Measurements from ENCODE around the gene GTF2F2.

Gene GTF2F2

DNA sequence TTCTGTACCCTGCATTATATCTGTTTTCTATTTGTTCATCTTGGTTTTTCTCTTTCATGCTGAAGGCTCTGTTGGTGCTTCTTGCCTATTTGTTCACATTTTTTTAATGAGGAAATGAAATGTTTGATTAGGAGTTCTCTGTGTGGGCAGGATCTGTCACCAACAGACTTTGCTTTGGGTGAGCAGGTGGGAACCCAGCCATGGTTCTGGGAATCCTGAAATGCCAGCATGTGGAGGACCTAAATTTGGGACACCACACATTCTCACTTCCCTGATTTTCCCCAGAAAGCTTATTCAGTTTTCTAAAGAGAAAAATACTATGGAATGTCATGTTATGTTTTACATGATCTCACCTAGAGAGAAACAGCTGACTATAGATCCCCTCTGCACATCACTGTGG, 186.7 kb downstream of the GTF2F2 start:
- no peak for DNase-seq

DNA sequence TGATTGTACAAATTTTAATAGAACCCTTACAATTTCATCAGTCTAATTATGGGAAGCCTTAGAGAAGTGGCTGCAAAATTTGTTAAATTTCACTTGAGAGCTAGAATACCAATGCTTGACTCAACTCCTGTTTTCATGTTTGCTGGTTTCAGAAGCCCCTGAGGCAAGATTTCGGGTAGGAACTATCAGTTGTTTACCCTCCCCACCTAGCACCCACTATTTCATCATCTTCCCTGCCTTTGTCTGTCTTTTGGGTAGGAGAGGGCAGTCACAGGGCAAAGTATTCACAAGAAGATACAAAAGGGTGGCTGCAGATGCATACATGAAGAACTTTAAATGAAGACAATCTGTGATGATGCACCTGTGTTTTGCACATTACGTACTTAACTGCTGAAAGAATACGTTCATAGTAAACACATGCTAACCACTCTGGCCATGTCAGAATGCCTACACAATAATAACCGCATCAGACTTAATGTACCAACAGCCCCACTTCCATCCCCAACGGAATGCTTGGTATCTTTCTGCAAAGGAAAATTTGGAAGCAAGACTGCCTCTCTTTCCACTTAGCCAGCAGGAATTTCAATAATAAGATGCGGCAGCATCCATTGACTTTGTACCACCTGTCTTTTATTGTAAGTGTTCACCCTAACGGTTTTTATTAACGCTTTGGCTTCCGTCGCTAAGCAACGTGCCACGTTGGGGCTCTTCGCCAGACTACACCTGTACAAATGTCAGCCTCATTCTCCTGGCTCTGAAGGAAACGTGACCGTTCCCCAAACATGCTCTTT, 190.2 kb downstream of the GTF2F2 start:
- DNase-seq: no peak

DNA sequence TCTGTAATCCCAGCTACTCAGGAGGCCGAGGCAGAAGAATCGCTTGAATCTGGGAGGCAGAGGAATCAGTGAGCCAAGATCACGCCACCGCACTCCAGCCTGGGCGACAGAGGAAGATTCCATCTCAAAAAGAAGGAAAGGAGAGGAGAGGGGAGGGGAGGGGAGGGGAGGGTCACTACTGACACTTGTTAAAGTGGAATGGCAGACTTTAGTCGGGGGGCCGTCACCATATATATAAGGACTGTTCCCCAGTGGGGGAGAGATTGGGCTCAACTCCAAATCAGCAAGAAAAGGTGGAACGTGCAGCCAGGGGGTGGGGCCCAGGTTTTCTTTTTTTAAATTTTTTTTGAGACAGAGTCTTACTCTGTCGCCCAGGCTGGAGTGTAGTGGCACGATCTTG, 194.5 kb downstream of the GTF2F2 start:
- no peak for DNase-seq

DNA sequence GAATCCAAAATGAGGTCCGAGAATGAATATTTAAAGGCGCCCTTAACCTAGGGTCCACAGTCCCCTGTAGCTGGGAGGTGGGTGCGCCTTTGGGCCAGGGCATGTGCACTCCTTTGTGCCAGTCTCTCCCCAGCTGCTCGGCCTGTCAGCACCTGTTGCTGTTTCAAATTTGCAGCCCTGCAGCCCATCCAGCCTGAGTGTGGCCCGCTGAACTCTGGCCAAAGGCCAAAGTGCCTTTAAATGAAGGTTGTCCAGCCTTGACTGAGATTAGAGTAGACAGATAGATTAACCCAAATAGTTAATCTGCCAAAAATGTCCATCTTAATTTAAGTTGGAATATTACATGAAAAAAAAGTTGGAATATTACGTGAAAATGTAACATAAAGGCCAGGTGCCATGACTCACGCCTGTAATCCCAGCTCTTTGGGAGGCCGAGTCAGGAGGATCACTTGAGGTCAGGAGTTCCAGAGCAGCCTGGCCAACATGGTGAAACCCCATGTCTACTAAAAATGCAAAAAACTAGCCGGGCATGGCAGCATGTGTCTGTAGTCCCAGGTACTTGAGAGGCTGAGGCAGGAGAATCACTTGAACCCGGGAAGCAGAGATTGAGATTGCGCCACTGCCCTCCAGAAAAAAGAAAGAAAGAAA, 195.3 kb downstream of the GTF2F2 start:
- no peak for DNase-seq

DNA sequence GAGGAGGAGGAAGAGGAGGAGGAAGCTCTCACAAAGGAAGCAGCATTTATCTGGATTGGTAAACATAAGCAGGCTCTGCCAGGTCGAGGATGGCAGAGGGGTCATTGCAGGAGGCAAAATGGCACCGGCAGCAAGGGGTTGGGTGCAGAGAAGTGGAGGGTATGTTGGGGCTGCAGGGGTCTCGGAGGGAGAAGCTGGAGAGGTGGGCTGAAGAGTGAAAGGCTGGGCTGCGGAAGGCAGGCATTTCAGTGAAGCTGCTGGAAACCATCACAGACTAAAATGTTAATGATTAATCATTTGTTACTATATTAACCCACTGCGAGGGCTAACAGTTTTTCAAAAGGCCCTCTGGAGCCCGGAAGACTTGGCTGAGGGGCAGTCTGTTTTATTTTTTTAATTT, 196.0 kb downstream of the GTF2F2 start:
- no peak for DNase-seq

DNA sequence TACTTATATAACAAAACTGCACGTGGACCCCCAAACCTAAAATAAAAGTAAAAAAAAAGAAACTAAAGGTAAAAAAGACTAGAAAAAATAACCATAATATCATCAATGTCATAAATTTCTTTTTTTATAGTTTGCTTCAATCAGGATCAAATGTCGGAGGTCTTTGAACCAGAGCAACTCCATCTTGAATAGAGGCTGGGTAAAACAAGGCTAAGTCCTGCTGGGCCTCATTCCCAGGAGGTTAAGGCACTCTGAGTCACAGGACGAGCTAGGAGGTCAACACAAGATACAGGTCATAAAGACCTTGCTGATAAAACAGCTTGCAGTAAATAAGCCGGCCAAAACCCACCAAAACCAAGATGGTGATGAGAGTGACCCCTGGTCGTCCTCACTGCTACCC, 196.7 kb downstream of the GTF2F2 start:
- no peak for DNase-seq

DNA sequence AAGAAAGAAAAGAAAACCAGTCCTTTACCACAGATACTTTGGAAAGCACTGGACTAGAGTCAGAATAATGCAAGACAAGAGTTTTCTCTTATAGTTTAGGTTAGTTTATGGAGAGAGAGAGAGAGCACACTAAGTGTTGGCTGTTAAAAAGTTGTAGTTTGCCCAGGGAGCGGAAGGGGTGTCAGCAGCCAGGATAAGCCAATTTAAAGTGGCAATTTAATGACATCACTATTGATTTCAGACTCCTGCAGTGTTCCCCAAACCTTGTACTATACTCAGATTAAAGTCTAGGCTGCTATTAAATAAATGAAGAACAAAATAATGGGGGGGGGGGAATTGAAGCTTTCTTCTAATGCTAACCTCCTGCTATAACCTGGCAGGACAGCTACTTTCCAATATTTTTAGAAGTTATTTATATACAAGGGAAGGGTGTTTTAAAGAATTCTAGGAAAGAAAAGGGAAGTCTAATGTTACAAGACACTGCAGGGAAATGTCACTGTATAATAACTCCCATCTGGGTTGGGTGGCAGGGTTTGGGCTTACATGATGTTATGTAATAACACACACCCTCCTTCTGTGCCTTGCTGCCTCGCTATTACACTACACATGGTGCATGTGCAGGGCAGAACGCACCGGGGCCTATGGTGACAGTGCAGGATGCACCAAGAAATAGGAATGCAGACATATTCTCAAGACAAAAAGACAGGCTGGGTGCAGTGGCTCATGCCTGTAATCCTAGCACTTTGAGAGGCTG, 200.7 kb downstream of the GTF2F2 start:
- no peak for DNase-seq

DNA sequence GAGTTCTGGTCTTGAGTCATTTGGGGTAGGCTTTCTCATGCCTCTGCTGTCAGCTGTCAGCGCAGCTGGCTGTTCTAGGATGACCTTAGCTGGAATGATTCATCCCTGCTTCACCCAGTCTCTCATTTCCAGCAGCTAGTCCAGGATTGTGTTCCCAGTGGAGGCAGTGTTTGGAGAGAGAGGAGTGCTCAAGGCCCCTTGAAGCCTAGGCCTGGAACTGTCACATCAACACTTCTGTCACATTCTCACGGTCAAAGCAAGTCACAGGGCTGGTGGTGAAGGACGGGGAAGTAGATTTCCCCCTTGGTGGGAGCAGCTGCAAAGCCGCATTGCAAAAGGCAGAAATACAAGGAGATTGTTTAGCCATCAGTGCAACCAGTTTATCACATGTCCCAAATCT, 205.5 kb downstream of the GTF2F2 start:
- no peak for DNase-seq

DNA sequence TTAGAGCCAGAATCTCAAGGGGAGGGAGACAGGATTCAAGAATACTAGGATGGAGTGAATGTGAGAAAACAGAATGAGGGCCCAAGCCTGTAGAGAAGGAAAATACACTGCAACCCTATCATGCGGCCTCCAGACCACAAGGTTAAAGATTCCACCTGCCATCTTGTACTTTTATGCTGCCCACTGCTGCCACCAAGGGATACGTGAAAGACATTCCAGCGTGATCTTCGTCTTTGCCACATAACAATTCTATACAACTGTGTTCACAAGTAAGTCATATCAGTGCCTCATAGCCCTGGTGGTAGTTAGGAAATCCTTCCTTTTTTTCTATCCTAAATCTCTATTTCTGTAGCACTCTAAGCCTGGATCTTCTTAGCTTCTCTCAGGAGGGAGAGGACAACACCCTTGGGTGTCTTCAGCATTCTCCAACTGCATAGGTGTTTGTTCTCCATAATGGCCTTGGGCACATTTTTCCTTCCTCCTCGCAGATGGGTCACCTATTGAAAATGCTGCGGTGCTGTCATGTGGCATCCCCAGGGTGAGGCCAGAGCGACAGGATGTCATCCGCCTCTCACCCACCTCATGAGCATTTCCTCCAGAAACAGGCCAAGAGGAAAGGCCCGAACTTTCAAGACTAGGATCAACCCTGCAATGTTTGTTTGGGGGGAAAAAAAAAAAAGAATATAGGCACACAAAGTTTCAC, 207.1 kb downstream of the GTF2F2 start:
- DNase-seq: no peak

DNA sequence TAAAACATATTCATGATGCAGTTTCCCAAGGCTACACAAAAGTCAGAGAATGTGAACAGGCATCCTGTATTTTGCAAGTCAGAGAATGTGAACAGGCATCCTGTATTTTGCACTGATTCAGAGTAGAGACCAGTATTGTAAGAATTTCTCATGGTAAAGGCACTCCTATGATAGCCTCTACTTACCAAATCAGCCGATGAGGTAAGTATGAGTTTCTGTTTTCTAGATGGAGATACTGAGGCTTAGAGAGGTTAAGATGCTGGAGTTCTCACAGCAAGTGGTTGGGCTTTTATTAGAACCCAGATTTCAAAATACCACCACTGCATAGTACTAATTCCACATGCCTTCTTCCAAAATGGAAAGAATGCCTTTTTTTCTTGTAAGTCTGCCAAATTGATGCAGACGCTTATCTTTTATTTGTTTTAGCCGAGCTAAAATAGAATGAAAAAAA, 208.4 kb downstream of the GTF2F2 start:
- no peak for DNase-seq

DNA sequence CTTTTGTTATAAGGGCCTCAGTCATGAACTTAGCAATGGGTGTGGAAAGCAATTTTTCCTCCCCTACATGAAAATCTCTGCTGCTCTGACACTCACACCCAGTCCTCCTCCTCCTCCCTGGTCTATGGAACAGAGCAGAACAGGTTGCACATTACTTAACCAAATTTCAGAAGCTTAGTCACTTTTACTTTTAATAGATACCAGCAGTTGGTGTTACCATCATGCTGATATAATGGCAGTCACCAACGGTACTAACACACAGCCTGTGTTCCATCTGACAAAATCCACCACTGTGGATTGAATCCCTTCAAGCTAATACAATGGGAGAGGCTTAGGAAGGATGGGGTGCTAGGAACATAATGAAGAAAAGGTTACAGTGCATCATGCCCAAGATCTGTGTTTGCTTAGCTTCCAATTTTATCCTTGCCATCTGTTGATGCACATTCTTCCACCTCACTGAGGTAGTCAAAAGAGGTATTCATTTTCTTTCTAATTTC, 210.9 kb downstream of the GTF2F2 start:
- DNase-seq: no peak

DNA sequence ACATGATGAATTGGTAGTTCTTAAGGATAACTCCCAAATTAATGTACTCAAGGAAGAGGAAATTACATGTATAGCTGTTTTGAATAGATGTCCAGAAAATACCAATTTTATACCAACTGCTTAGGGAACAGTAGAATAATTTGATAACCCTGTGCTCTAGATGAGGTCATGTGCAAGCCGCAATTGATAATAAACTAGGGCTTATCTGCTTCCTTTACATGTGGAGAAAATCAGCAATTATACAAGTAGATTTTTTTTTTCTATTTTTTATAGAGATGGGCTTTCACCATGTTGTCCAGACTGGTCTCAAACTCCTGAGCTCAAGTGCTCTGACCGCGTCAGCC, 211.4 kb downstream of the GTF2F2 start:
- no peak for DNase-seq

DNA sequence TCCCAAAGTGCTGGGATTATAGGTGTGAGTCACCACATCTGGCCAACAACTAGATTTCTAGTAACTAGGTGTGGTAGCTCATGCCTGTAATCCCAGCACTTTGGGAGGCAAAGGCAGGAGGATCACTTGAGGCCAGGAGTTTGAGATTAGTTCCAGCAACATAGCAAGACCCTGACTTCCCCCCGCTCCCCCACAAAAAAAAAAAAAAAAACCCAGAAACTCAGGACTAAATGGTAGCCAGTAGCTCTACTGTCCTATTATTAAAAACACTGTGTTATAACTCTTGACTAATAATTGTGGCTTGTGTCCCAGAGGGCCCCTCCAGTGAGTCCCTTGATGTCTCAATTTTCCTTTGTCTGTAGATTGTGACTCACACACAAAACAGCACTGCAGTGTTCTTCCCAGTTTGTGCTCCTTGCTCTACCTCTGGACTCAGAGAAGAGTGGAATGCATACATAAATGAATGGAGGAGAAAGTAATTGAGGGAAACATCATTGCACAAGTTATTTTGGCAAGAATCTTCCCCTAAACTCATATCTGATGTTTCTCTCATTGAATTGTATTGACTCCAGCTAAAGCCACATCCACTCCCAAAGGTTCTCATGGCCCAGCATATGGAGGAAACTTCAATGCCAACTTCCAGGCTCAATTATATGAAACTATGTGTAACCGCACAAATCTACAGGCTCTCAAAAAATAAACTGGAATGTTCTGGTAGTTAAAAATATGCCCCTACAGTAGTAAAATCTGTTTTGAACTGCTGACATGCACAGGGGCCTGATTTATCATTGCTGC, 211.9 kb downstream of the GTF2F2 start:
- DNase-seq: no peak

DNA sequence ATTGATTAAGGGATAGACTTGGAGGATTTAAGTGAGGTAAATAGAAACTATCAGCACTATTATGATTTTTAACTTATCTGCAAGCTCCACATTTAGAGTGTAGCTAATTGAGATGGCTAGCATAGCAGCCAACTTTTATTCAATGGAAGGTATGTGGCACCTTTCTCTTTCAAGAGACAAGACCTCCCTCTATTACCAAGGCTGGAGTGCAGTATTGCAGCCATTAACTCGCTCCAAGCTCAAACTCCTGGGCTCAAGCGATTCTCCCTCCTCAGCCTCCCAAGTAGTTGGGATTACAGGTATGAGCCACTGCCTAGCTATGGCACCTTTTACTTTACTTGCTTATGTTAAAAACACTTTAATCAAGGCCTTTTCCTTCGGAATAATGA, 212.5 kb downstream of the GTF2F2 start:
- DNase-seq: no peak

DNA sequence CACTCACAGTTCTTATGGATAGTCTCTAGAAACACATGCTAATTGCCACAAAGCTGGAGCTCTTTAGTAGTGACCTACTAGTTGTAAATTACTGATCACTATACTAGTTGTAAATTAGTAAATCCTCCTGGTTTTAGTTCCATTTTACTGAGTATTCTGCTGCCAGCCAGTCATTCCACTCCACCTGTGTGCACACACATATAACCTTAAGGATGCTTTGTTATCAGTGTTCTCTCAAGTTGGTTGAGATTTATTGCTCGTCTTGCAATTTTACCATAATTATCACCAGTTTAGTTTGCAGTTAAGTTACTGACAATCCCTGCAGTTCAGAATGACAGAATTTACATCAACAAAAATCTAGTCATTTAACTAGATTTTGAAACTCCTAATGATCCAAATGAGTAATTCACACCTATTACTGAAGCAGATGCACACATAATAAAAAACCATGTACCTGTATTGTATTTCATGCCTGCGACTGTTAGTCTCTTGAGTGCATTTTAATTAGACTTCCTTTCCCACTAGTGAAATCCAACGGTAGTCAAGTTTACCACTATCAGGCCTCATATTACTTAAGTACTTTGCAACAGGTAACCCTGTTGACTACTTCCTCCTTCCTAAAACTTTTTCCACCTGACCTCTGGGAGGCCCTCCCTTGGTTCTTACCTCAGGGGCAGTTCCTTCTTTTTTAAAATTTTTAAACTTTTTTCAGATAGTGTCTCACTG, 213.1 kb downstream of the GTF2F2 start:
- no peak for DNase-seq

Data from NCI-H2107 (cell line).